HepG2 (cell line): ENCODE results near the gene TMC2. TPM values are rescaled to one million over a fixed set of nuclear protein-coding genes. Genes with fewer than 3 reads are reported as not detected.

Source experiments
- ATF7 ChIP-seq, 2 experiments: fragments of 450-650 bp in 1 of 2; sonication (generic) in 1 of 2; formaldehyde crosslinking in 1 of 2; IDR thresholded peaks; 2 replicates each; pipeline versions ENCODE4 v1.4.0 to v1.6.1; 2016 to 2020; ENCODE audit warnings: antibody characterized with exemption in 1 of 2, mild to moderate bottlenecking in 1 of 2, missing genetic modification reagents in 1 of 2
- CREB1 ChIP-seq, 2 experiments: fragments of 450-650 bp in 1 of 2; IDR thresholded peaks; 2 replicates each; pipeline ENCODE4 v1.6.1; 2016 to 2017; ENCODE audit warnings: control low read depth in 1 of 2, mild to moderate bottlenecking in 1 of 2, missing compliant biosample characterization in 1 of 2, missing genetic modification characterization in 1 of 2
- ERF ChIP-seq: IDR thresholded peaks from 2 replicates; pipeline ENCODE4 v1.6.1; 2018; ENCODE audit warnings: missing biosample characterization, missing genetic modification reagents
- ESRRA ChIP-seq: sonication (generic); formaldehyde crosslinking; IDR thresholded peaks from 2 replicates; pipeline ENCODE4 v1.5.1; 2020; ENCODE audit warnings: mild to moderate bottlenecking, low read depth, missing genetic modification reagents
- FOXK1 ChIP-seq: sonication (generic); formaldehyde crosslinking; IDR thresholded peaks from 2 replicates; pipeline ENCODE4 v1.4.0; 2020; ENCODE audit warnings: low read depth, missing genetic modification reagents, borderline replicate concordance
- HCFC1 ChIP-seq: fragments of 150-350 bp; IDR thresholded peaks from 2 replicates; pipeline ENCODE4 v1.6.1; 2014; ENCODE audit warnings: low read depth, low read length
- KAT8 ChIP-seq: IDR thresholded peaks from 2 replicates; pipeline ENCODE4 v1.6.1; 2016; ENCODE audit warnings: missing genetic modification reagents, missing compliant biosample characterization
- KLF13 ChIP-seq: sonication (generic); formaldehyde crosslinking; IDR thresholded peaks from 2 replicates; pipeline ENCODE4 v1.4.0; 2020; ENCODE audit warnings: mild to moderate bottlenecking, missing genetic modification reagents
- MAFK ChIP-seq, 2 experiments: IDR thresholded peaks in 1 of 2; conservative IDR thresholded peaks in 1 of 2; 2 replicates each; pipeline ENCODE4 v1.6.1; 2011; ENCODE audit warnings: improper control_type of control experiment in 2 of 2, low read length in 2 of 2
- NR2F6 ChIP-seq, 2 experiments: IDR thresholded peaks; 2 replicates each; pipeline ENCODE4 v1.6.1; 2016; ENCODE audit warnings: antibody characterized with exemption in 1 of 2, mild to moderate bottlenecking in 1 of 2
- RFX5 ChIP-seq: IDR thresholded peaks from 2 replicates; pipeline ENCODE4 v1.6.1; 2011; ENCODE audit warnings: low read depth, low read length, improper control_type of control experiment
- SP2 ChIP-seq: sonication (generic); formaldehyde crosslinking; IDR thresholded peaks from 2 replicates; pipeline ENCODE4 v1.5.1; 2020; ENCODE audit warnings: mild to moderate bottlenecking, missing genetic modification reagents
- ZBTB1 ChIP-seq: sonication (generic); formaldehyde crosslinking; IDR thresholded peaks from 2 replicates; pipeline ENCODE4 v1.4.0; 2020; ENCODE audit warnings: missing genetic modification reagents, borderline replicate concordance
- ZMYM3 ChIP-seq: sonication (generic); formaldehyde crosslinking; IDR thresholded peaks from 2 replicates; pipeline ENCODE4 v1.5.1; 2020; ENCODE audit warnings: mild to moderate bottlenecking, missing genetic modification reagents
- ZNF17 ChIP-seq: sonication (generic); formaldehyde crosslinking; IDR thresholded peaks from 2 replicates; pipeline ENCODE4 v1.5.0; 2020; ENCODE audit warnings: mild to moderate bottlenecking, missing genetic modification reagents
- ZNF274 ChIP-seq: sonication (generic); formaldehyde crosslinking; IDR thresholded peaks from 2 replicates; pipeline ENCODE4 v1.5.1; 2020; ENCODE audit warnings: mild to moderate bottlenecking, missing genetic modification reagents
- ZNF292 ChIP-seq: sonication (generic); formaldehyde crosslinking; IDR thresholded peaks from 2 replicates; pipeline ENCODE4 v1.8.1; 2022; ENCODE audit warnings: mild to moderate bottlenecking, low read depth, missing genetic modification reagents, borderline replicate concordance
- polyA plus RNA-seq, 8 experiments: library from polyadenylated mRNA; depleted of rRNA in 3 of 8; stranded (reverse) in 7 of 8; unstranded in 1 of 8; fragments of >200 nt; fragmentation: Illumina TruSeq in 4 of 8; extraction: Trizol in 4 of 8; gene quantifications; 2 replicates each; pipeline versions ENCODE4 v1.2.1 to v1.2.3, GENCODE V29; 2011 to 2016; ENCODE audit warnings: low read depth in 4 of 8, missing spikeins in 1 of 8, mixed read lengths in 1 of 8; ENCODE audit not compliant: insufficient read depth in 1 of 8
- total RNA-seq, 5 experiments: library from RNA; depleted of rRNA; stranded (reverse); fragments of >200 nt; fragmentation: Illumina TruSeq; extraction: Trizol; gene quantifications; 2 replicates each; pipeline ENCODE4 v1.2.3, GENCODE V29; 2016; ENCODE audit warnings: low read depth in 1 of 5
- TF ChIP-seq, protein P1 (sequence below): IDR thresholded peaks from 2 replicates; pipeline ENCODE4 v1.6.1; 2016; ENCODE audit warnings: mild to moderate bottlenecking
- TF ChIP-seq, protein P2 (sequence below): sonication (generic); formaldehyde crosslinking; IDR thresholded peaks from 2 replicates; pipeline ENCODE4 v1.5.0; 2020; ENCODE audit warnings: missing genetic modification reagents, mild to moderate bottlenecking, borderline replicate concordance
- TF ChIP-seq, protein P3 (sequence below): sonication (generic); formaldehyde crosslinking; IDR thresholded peaks from 2 replicates; pipeline ENCODE4 v1.5.0; 2020; ENCODE audit warnings: missing genetic modification reagents
- TF ChIP-seq, protein P4 (sequence below): sonication (generic); formaldehyde crosslinking; IDR thresholded peaks from 2 replicates; pipeline ENCODE4 v1.4.0; 2020; ENCODE audit warnings: mild to moderate bottlenecking, missing genetic modification reagents

The TMC2 gene
- total and polyA plus RNA-seq, 2 of the 13 experiments (the other 11 are each of a cell fraction or from before 2014, with no cell fraction given), result not detected

DNA sequence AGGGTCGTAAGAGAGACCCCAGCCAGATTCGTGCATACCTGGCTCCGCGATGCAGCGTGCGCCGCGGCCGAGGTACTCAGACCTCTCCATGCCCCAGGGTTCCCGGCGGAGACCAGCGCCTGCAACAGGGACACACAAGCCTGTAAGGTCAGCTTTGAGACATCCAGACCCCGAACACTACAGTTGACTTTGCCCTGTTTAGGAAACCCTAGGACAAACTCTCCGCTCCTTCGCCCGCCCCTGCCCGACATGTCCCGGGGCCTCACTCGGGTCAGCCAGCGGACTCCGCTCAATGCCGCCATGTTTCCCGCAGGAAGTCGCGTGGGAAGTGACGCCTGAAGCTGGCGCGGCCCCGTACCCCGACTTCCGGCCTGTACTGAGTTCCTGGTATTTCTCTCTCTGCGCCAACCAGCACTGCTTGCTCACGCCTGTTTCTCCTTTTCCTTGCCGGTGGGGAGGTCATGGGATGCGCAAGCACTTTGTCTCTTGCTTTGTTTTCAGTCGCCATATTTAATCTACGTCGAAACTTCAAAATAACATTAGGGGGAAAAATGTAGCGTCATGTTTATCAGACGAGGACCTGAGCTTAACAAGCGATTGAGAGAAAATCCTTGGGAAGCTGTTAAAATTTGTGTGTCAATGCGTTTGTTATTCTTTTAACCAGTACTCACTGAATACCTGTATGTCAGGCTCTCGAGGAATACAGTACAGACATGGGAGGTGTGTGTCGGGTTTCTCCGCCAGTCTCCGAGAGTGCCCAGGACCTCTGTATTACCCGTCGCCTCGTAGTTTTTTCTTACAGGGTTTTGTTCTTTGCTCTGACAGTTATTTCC is 127.7 kb downstream of the TMC2 start, which contains the start of gene IDH3B (continued):
- TF ChIP-seq FOXK1 (CRISPR knock-in tag) (peak; percentile 99), HCFC1 (peak; percentile 92), ZNF292 (CRISPR knock-in tag) (0 out of 2 replicates have a peak, but pooled peaks have one; percentile 26), ESRRA (CRISPR knock-in tag) (peak; percentile 64), NR2F6 (IDR thresholded peaks at IDR 0.05) (peak; percentile 17; the same call in 1 of the 2 replicates), NR2F6 (CRISPR knock-in tag; IDR thresholded peaks at IDR 0.05) (peak; percentile 66; the same call in 1 of the 2 replicates), ERF (peak; percentile 95), MAFK (conservative IDR thresholded peaks at IDR 0.05 in 1 of 2, IDR thresholded peaks at IDR 0.05 in 1 of 2; ENCODE audit: low read length in 2 of 2) (peak in 1 of 2 experiments; percentile 60; a peak in 1 of 4 replicates), RFX5 (no peak), KLF13 (CRISPR knock-in tag) (no peak), ZNF274 (CRISPR knock-in tag) (peak; percentile 90), KAT8 (CRISPR knock-in tag) (peak; percentile 100), ZNF17 (no peak), ATF7 (IDR thresholded peaks at IDR 0.05) (no peak), ATF7 (CRISPR knock-in tag; IDR thresholded peaks at IDR 0.05) (no peak; the same call in 1 of the 2 replicates), CREB1 (IDR thresholded peaks at IDR 0.05) (peak; percentile 98), CREB1 (CRISPR knock-in tag; IDR thresholded peaks at IDR 0.05) (peak; percentile 100), ZBTB1 (no peak), SP2 (peak; percentile 78), ZMYM3 (CRISPR knock-in tag) (peak; percentile 47)
- TF ChIP-seq, protein P1, sequence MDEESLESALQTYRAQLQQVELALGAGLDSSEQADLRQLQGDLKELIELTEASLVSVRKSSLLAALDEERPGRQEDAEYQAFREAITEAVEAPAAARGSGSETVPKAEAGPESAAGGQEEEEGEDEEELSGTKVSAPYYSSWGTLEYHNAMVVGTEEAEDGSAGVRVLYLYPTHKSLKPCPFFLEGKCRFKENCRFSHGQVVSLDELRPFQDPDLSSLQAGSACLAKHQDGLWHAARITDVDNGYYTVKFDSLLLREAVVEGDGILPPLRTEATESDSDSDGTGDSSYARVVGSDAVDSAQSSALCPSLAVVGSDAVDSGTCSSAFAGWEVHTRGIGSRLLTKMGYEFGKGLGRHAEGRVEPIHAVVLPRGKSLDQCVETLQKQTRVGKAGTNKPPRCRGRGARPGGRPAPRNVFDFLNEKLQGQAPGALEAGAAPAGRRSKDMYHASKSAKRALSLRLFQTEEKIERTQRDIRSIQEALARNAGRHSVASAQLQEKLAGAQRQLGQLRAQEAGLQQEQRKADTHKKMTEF (CRISPR knock-in tag), result peak; percentile 99
- TF ChIP-seq, protein P2, sequence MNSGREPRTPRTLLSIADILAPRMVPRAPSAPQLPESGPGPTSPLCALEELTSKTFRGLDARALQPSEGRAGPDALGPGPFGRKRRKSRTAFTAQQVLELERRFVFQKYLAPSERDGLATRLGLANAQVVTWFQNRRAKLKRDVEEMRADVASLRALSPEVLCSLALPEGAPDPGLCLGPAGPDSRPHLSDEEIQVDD (CRISPR knock-in tag), result no peak
- TF ChIP-seq, protein P3, sequence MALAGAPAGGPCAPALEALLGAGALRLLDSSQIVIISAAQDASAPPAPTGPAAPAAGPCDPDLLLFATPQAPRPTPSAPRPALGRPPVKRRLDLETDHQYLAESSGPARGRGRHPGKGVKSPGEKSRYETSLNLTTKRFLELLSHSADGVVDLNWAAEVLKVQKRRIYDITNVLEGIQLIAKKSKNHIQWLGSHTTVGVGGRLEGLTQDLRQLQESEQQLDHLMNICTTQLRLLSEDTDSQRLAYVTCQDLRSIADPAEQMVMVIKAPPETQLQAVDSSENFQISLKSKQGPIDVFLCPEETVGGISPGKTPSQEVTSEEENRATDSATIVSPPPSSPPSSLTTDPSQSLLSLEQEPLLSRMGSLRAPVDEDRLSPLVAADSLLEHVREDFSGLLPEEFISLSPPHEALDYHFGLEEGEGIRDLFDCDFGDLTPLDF (CRISPR knock-in tag), result no peak; the same call in 1 of the 2 replicates
- TF ChIP-seq, protein P4, sequence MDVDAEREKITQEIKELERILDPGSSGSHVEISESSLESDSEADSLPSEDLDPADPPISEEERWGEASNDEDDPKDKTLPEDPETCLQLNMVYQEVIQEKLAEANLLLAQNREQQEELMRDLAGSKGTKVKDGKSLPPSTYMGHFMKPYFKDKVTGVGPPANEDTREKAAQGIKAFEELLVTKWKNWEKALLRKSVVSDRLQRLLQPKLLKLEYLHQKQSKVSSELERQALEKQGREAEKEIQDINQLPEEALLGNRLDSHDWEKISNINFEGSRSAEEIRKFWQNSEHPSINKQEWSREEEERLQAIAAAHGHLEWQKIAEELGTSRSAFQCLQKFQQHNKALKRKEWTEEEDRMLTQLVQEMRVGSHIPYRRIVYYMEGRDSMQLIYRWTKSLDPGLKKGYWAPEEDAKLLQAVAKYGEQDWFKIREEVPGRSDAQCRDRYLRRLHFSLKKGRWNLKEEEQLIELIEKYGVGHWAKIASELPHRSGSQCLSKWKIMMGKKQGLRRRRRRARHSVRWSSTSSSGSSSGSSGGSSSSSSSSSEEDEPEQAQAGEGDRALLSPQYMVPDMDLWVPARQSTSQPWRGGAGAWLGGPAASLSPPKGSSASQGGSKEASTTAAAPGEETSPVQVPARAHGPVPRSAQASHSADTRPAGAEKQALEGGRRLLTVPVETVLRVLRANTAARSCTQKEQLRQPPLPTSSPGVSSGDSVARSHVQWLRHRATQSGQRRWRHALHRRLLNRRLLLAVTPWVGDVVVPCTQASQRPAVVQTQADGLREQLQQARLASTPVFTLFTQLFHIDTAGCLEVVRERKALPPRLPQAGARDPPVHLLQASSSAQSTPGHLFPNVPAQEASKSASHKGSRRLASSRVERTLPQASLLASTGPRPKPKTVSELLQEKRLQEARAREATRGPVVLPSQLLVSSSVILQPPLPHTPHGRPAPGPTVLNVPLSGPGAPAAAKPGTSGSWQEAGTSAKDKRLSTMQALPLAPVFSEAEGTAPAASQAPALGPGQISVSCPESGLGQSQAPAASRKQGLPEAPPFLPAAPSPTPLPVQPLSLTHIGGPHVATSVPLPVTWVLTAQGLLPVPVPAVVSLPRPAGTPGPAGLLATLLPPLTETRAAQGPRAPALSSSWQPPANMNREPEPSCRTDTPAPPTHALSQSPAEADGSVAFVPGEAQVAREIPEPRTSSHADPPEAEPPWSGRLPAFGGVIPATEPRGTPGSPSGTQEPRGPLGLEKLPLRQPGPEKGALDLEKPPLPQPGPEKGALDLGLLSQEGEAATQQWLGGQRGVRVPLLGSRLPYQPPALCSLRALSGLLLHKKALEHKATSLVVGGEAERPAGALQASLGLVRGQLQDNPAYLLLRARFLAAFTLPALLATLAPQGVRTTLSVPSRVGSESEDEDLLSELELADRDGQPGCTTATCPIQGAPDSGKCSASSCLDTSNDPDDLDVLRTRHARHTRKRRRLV (CRISPR knock-in tag), result peak; percentile 93
